PFSK-1 (cell line): Measurements from ENCODE around the gene DOLK.

Experiments
- FOXP2 ChIP-seq: optimal IDR thresholded peaks from 2 replicates; pipeline ENCODE3; 2011; ENCODE audit warnings: borderline replicate concordance, control low read depth, inconsistent platforms; ENCODE audit not compliant: insufficient read depth; ENCODE audit errors: extremely low read length, extremely low read depth
- POLR2AphosphoS5 ChIP-seq: IDR thresholded peaks from 2 replicates; pipeline ENCODE4 v1.6.1; 2012; ENCODE audit warnings: low read depth, mild to moderate bottlenecking, control low read depth, low read length, moderate library complexity
- REST ChIP-seq, 2 experiments: IDR thresholded peaks; 2 replicates each; pipeline versions ENCODE4 v1.6.1 to v1.8.0; 2011 to 2012; ENCODE audit warnings: low read depth in 2 of 2, low read length in 2 of 2, control low read depth in 1 of 2, inconsistent platforms in 1 of 2, mild to moderate bottlenecking in 1 of 2, moderate library complexity in 1 of 2; ENCODE audit not compliant: insufficient read depth in 1 of 2
- SIN3A ChIP-seq: IDR thresholded peaks from 2 replicates; pipeline ENCODE4 v1.6.1; 2012; ENCODE audit warnings: mild to moderate bottlenecking, low read length, moderate library complexity, borderline replicate concordance; ENCODE audit not compliant: insufficient read depth
- TAF1 ChIP-seq: IDR thresholded peaks from 2 replicates; pipeline ENCODE4 v1.6.1; 2012; ENCODE audit warnings: low read length, control low read depth, borderline replicate concordance; ENCODE audit not compliant: insufficient read depth

DOLK gene

GRCh38 chr9:128983536-128983935 is 36.1 kb upstream of the DOLK start:
- TF ChIP-seq REST (IDR thresholded peaks at IDR 0.05; ENCODE audit: insufficient read depth in 1 of 2, low read depth in 2 of 2, low read length in 2 of 2) = no peak
- TF ChIP-seq TAF1 = no peak
- TF ChIP-seq FOXP2 = no peak
- no peak for TF ChIP-seq POLR2AphosphoS5
- TF ChIP-seq SIN3A = no peak

- no peak for TF ChIP-seq FOXP2
- no peak for TF ChIP-seq SIN3A
- TF ChIP-seq TAF1 = no peak
- no peak for TF ChIP-seq REST (IDR thresholded peaks at IDR 0.05; ENCODE audit: insufficient read depth in 1 of 2, low read depth in 2 of 2, low read length in 2 of 2)
- TF ChIP-seq POLR2AphosphoS5 = no peak
Measured at GRCh38 chr9:128979111-128979510, 31.7 kb upstream of the DOLK start.

GRCh38 chr9:128972956-128973355 is 25.6 kb upstream of the DOLK start:
- no peak for TF ChIP-seq REST (IDR thresholded peaks at IDR 0.05; ENCODE audit: insufficient read depth in 1 of 2, low read depth in 2 of 2, low read length in 2 of 2)
- no peak for TF ChIP-seq POLR2AphosphoS5
- TF ChIP-seq FOXP2 = no peak
- TF ChIP-seq SIN3A = no peak
- TF ChIP-seq TAF1 = no peak

GRCh38 chr9:128969491-128969890 is 22.1 kb upstream of the DOLK start:
- TF ChIP-seq FOXP2 = no peak
- no peak for TF ChIP-seq REST (IDR thresholded peaks at IDR 0.05; ENCODE audit: insufficient read depth in 1 of 2, low read depth in 2 of 2, low read length in 2 of 2)
- no peak for TF ChIP-seq TAF1
- TF ChIP-seq POLR2AphosphoS5 = no peak
- no peak for TF ChIP-seq SIN3A

GRCh38 chr9:128947277-128947526 is 201 bp downstream of the DOLK start:
- TF ChIP-seq POLR2AphosphoS5 (no peak), SIN3A (no peak), TAF1 (no peak)
